B cell (primary cell): ENCODE data around the gene TMEM92.

Experiments used
- CTCF ChIP-seq: fragments of 200-600 bp; IDR thresholded peaks from one replicate; pipeline ENCODE4 v1.8.0; 2022; ENCODE audit warnings: antibody characterized with exemption, mild to moderate bottlenecking
- EZH2 ChIP-seq: IDR thresholded peaks from 2 replicates; pipeline ENCODE4 v1.6.1; 2012; ENCODE audit warnings: borderline replicate concordance, low read depth, mild to moderate bottlenecking, moderate library complexity, low read length; ENCODE audit not compliant: insufficient read depth, poor library complexity, severe bottlenecking

GRCh38 chr17:50265690-50266315, 8.5 kb upstream of the TMEM92 start:
- TF ChIP-seq CTCF = no peak
- no peak for TF ChIP-seq EZH2
